Skeletal muscle cell (primary cell): ENCODE results near the gene SRSF1.

Experiments
- DNase-seq: peaks from one replicate; pipeline ENCODE4 v3.0.0-alpha.2; 2010; ENCODE audit warnings: low read depth
- H3K4me3 ChIP-seq: 2 replicates; pipeline ENCODE4 v1.5.1; 2011; ENCODE audit warnings: low read depth, mild to moderate bottlenecking, control low read depth, low read length, moderate library complexity

Gene SRSF1

DNA sequence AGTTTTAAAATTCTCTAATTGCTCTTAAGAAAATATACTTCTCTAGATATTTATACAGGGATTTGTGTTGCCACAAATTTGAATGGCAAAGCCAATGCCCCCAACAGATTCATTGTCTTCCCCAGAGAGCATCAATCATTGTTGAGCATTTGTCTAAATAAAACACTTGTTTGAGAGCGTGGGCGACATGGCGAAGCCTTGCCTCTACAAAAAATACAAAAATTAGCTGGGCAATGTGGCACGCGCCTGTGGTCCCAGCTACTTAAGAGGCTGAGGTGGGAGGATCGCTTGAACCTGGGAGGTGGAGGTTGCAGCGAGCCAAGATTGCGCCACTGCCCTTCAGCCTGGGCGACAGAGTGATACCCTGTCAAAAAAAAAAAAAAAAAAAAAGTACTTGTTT is 13.4 kb upstream of the SRSF1 start:
- no peak for DNase-seq
- no peak overlapping the region for H3K4me3 ChIP-seq

DNA sequence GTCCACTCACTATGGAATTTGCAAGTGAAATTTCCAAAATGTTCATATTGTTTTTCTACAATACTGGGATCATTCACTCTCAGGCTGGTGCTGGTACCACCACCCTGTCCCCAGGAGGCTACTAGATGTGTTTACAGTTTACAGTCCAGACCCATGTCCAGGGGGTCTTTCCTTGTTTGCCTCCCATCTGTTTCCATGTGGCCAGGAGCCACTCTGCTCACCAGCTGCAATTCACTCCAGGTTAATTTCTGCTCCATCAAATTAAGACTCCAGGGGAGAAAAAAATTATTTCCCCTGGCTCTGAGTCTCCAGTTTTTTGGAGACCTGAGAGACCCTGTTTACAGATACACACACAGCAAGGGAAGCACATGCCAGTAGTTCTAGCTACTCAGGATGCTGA is 12.5 kb upstream of the SRSF1 start:
- no peak for DNase-seq
- H3K4me3 ChIP-seq: no peak overlapping the region

DNA sequence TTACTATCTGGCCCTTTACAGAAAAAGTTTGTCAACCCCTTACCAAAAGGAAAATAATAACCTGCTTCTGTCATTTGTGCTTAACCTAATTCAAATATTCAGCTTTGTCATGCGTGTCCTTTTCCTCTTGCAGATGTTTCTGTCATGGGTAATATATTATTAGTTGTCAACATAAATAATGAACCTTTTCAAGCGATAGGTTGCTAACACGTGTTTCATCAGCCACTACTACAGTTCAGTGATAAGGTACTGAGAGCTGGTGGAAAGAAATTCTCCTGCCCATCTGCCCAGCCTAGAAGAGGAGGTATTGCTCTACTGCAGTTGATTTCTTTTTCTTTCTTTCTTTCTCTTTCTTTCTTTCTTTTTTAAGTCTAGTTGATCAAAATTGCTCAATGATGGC is 12.0 kb upstream of the SRSF1 start:
- no peak overlapping the region for H3K4me3 ChIP-seq
- no peak for DNase-seq

DNA sequence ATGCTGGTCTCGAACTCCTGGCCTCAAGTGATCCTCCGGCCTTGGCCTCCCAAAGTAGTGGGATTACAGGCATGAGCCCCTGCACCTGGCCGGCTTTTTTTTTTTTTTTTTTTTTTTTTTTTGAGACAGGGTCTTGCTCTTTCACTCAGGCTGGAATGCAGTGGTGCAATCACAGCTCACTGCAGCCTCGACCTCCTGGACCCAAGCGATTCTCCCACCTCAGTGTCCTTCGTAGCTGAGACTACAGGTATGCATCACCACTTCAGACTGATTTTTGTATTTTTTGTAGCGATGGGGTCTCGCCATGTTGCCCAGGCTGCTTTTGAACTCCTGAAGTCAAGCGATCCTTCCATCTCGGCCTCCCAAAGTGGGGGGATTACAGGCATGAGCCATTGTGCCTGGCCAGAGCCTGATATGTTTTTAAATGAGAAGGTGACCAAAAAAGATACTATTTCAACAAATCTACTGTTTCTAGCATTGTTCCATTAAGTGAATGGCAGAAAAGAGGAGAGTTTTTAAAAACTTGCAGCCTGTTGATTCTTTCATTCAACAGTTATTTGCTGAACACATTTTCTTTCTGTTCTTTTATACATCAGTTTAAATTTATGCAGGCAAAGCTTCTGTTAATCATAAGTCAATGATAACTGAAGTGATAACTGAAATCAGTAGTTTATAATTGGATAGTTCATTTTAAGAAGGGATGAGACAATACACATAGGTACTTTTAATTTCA is 3.2 kb upstream of the SRSF1 start:
- DNase-seq: no peak
- no peak overlapping the region for H3K4me3 ChIP-seq

DNA sequence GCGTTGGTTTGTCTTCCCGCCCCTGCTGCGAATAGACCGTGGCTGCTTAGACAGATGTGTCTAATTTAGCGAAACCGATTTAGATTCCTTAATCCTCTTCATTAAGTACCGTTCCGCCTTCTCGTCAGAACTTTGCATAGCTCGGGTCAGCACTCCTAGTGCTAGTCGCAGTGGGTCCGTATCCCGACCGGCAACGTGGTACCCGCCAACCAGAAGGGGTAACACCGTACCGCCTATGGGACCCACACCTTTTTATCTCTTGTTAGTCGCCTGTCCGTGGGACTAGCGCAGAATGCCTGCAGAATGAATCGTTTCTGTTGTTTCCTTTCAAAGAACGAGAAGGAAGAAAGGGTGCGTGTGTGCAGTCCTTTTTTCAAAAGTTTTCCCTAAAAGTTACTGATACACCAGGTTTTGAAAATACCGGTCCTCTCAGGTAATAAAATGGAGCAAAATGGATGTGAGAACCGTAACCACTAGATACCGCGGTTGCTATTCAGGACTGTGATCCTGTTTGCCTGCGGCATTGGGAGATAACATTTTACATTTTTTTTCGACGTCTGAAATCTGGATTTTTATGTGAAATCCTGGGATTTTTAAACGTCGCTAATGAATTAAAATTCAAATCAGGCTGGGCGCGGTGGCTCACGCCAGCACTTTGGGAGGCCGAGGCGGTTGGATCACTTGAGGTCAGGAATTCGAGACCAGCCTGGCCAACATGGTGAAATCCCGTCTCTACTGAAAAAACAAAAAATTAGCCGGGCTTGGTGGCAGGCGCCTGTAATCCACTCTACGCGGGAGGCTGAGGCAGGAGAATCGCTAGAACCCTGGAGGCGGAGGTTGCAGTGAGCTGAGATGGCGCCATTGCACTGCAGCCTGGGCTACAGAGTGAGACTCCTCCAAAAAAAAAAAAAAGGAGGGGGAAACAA is 998 bp upstream of the SRSF1 start:
- no peak for DNase-seq
- peak overlapping the region; percentile 90 for H3K4me3 ChIP-seq

DNA sequence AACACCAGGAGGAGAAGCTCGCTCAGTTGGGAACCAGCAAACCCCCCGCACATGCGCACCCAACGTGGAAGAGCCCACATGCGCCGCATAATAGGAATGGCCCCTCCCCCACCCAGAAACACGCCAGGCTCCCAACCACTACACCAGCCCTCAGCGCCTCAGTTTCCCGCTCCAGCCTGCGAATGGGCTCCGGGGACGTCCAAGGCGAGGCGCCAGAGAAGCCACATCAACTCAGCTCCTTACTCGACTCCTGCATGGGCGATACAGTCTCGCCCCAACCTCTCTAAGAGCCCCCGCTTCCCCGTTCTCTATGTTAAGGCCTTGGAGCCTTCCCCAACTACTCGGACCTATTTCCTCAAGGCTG is 504 bp downstream of the SRSF1 start:
- no peak for DNase-seq
- H3K4me3 ChIP-seq: peak overlapping the region; percentile 90

DNA sequence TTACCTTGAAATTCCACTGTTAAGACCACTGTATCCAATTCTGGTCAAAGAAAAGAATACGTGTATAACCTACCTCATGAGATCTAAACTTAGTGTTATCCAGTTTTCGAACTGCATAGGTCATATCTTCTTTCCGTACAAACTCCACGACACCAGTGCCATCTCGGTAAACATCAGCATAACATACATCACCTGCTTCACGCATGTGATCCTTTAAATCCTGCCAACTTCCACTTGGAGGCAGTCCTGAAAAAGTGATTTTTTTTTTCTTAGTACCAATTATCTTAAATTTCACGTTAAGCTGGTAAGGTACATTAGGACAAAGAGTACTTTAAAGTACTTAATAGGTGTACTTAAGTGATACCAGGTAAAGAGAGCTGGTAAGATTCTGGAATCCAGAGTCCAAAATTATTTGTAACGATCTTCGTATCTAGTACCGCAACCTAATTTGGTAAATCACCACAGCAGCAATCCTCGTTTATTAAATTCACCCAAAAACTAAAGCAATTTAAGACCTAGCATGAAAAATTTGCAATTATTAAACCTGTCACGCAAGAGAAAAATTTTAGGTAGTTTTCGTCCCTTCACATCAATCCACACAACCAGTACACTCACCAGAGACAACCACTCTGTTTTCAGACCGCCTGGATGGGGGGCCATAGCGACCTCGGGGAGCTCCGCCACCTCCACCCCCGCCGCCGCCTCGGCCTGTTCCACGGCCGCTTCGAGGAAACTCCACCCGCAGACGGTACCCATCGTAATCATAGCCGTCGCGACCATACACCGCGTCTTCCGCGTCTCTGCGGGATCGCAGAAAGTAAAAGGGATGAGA is 1.1 kb downstream of the SRSF1 start:
- H3K4me3 ChIP-seq: peak overlapping the region; percentile 90
- no peak for DNase-seq

DNA sequence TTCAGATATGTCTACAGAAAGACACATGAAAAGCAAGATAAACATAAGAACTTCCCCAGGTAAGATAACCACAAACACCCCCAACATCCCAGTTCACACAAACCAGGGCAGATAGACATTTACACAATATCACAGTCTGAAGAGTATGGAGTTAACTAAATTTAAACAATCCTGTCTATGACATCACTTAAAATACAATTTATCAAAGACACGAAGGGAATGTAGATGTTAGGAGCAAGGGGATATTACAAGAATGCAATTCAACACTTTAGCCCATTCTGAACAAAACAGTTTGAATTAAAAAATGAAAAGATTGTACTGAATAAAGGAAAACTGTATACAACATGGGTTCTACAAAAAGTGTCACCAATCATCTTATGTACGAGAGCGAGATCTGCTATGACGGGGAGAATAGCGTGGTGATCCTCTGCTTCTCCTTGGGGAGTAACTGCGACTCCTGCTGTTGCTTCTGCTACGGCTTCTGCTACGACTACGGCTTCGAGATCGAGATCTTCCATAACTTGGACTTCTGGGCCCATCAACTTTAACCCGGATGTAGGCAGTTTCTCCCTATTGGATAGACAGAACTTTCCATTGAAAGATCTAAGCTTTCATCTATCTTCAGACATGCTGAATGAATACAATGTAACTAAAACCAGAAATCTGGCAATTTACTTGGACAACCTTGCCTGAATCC is 1.9 kb downstream of the SRSF1 start:
- H3K4me3 ChIP-seq: peak overlapping the region; percentile 90
- DNase-seq: no peak

DNA sequence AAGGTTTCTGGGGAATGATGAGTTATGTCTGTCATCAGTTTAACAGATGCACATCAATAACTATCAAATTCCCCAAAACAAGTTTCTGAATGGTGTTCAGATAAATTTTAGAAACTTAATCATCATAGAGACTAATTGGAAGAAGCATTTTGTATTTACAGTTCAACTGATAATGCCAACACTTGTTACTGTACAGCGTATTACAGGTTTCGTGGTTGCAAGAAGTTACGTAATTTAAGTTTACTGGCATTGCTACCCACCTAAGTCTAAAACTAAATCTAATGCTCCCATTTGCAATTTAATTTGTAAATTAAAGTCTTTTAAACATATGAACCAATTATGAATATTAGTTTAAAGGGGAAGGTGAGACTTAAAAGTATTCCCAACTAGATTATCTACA is 3.0 kb downstream of the SRSF1 start:
- no peak overlapping the region for H3K4me3 ChIP-seq
- no peak for DNase-seq

DNA sequence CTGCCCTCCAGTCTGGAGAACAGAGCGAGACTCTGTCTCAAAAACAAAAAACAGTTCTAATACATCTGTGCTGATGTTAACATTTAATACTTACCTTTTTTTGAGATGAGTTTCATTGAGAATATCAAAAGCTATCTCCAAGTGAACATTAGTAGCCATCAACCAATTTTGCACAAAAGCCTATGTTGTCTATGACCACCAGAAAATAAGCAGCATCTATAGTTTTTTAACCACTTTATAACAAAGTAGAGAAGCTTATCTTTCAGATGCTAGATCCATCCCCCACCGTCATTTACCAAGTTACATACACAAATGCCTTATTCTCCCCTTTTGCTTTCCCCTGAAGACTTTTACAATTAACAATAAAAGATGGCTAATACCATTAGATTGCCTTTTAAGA is 4.1 kb downstream of the SRSF1 start:
- no peak overlapping the region for H3K4me3 ChIP-seq
- no peak for DNase-seq

DNA sequence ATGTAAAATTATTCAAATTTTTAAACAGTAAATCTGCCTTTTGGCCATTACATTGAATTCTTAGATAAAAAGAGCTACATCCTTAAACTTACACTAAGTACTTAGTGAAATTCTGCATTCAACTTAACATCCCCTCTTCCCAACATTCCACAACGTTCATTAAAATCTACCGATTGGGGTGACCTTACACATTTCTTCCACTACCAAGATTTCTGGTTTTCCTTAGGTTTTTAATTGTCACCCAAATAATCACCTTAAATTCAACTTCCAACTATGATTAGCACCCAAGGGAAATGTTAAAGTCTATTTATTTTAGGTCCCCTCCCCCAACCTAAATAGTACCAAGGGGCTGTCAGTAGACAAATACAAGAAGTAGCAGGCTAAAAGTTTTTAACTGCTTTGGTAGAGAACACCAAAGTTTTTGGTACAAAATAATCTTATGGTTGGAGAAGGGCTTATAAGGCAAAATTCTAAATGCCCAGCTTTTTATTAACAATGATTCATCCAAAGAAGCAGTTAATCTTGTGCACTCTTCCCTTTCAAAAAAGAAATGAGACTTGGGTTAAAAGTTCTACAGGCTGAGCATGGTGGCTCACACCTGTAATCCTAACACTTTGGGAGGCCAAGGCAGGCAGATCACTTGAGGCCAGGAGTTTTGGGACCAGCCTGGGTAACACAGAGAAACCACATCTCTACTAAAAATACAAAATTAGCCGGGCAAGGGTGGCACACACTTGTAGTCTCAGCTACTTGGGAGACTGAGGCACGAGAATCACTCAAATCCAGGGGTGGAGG is 4.7 kb downstream of the SRSF1 start:
- no peak for DNase-seq

DNA sequence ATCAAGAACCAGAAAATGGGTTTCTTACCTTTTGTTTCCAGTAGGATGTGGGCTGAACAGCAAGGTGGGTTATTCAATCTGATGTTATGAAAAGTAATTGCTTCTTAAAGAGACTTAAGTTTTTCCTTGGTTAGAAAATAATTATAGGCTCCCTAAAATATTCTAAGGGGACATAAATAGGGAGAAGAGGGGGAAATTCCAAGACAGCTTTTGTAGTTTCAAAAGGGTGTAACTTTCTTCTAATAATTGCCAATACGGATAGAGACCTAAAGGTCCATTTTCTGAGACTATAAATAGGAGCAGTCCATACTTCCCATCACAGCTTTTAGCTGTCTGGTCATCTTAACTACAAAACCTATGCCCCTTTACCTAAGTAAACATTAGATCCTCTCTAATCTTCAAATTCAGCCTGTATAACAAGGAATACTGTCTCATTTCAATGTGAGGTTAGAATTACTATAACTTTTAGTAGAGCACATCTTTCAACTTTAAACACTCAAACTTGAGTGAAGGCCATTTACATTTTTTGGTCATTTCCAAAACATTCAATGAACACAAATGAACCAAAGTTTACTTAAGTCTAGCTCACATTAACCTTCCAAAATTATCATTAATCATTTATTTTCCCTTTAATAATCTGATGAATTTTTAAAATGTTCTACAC is 5.5 kb downstream of the SRSF1 start:
- no peak overlapping the region for H3K4me3 ChIP-seq
- no peak for DNase-seq

More for the DNA sequence above, 4.7 kb downstream of the SRSF1 start:
- no peak overlapping the region for H3K4me3 ChIP-seq

DNA sequence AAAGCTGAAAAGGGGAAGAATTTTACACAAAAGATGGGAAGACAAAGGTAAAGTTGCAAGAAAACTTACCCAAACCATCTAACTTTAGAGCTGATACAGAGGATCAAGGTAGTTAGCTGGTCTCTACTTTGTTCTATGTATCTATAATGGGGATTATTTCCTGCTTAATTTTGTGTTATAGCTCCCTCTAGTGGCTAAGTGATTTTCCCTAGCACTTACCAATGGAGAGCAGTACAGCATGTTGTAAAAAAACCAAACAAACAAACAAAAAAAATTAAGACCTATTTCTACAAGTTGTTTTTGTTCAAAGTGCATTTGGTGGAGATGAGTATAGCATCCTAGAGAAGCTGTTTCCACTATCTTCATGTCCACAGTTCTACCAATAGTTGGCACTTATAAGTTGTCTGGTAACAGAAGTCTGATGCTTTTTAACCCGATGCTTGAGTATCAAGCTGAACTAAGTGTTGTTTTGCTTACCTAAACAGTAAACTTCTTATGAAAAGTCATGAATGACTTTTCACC is 7.5 kb downstream of the SRSF1 start:
- DNase-seq: no peak
- H3K4me3 ChIP-seq: no peak overlapping the region

DNA sequence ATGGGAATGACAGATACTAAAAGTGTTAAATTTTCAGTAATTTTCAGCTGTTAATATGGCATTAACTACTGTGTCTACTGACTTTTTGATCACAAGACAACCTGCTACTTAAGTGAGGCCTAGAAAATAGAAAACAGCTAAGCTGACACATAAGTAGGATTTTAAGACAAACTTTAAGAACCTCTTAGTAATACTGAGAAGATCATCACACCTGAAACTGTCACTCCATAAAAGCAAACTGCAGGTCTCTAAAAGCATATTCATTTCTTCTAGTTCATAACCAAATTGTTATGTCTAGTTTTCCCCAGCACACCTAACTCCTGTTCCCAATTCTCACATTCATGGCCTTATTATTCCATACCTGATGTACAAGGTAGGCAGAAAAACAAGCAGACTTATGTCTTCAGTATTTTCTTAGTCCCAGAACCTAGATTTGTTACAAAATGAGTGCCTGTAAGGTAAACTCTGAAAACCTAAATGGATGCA is 8.0 kb downstream of the SRSF1 start:
- no peak overlapping the region for H3K4me3 ChIP-seq
- no peak for DNase-seq

DNA sequence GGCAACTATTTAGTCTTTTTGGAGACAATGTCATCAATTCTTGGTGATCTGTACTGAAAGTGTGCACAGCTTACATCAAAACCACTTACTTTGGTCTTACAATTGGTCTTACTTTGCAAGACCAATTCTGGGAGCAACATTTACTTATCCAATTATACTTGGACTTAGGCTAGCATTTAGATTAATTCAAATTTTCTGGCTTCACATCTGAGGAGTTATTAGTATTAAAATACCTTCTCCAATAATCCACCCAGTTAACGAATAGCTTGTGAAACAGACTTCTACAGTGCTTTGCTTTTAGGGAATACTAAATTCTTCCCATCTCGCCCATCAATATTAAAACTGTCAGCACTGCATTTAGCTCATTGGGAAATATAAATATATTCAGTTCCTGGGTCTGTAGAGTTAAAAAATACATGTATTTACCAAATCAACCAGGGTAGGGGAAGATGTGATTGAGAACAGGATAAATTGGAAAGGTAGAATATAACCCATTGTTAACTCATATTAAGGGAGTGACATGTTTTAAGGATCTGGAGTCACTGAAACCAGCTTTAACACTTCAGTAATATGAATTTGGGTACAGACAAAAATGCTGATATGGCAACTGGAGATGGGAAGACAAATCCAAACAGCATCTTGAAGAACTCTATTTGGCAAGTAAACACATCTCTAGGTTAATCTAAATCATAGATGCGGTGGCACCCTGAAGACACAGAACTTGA is 9.8 kb downstream of the SRSF1 start:
- no peak overlapping the region for H3K4me3 ChIP-seq
- no peak for DNase-seq

DNA sequence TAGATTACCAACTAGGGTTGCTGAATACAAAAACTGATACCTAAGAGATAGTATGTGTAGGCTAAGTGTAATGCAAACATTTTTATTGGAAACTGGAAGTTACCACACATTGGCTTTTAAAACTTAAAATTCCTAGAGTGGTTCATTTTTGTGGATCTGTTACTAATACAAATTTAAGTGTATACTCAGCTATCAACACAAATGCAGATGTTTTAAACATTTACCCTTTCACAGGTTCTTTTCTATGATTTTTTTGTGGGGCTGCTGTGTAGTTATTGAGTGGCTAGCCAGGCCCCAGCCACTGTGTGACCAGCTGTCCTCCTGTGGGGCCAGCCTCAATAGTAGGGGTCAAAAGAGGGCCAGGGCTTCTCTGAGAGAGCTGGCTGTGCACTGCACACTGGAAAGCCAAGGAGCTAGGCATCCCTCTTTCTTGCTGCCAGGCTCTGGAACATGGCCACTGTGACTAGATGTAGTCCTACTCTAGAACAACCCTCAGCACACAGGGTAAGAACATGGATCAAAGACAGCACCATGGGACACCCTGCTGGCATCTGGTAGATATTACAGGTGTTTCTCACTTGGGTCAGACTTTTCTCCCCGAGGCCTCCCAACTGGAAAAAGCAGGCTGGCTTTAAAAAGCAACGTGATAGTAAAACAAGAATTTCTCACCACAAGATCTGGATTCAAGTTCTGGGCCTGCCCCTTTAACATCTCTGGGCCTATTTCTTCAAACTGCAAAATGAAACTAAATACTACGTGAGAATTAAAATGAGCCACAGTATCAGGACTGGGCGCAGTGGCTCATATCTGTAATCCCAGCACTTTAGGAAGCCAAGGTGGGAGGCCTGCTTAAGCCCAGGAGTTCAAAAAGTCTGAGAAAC is 11.7 kb downstream of the SRSF1 start:
- no peak overlapping the region for H3K4me3 ChIP-seq
- no peak for DNase-seq
